Glomerular visceral epithelial cell (primary cell): ENCODE data around the gene BAG5.
"Not testable (repeated sequence)": the region's sequence is repeated elsewhere in the genome, so short reads cannot be mapped to it uniquely, and the experiment has no call there.

ENCODE experiments used
- DNase-seq: peaks from one replicate; pipeline ENCODE4 v3.0.0-alpha.2; 2016; ENCODE audit errors: extremely low spot score

The BAG5 gene

GRCh38 chr14:103562429-103563225, at the start of gene BAG5, which contains the start of gene COA8:
TSS of gene BAG5 (minus strand) at chr14:103562657. CDS start at chr14:103561164, 1,493 bp downstream.
TSS of gene COA8 (plus strand) at chr14:103562960. CDS start at chr14:103563002, 42 bp downstream.
- peak; percentile 89 for DNase-seq

- DNase-seq: no peak
Measured at GRCh38 chr14:103611215-103611614, 48.8 kb upstream of the BAG5 start.

GRCh38 chr14:103609081-103609480, 46.6 kb upstream of the BAG5 start:
- not testable (repeated sequence) for DNase-seq

- no peak for DNase-seq
Measured at GRCh38 chr14:103607822-103608221, 45.4 kb upstream of the BAG5 start.

GRCh38 chr14:103606963-103607668, 44.7 kb upstream of the BAG5 start:
- DNase-seq: peak; percentile 84

GRCh38 chr14:103604620-103605019, 42.2 kb upstream of the BAG5 start:
- DNase-seq: no peak

GRCh38 chr14:103600503-103600902, 38.0 kb upstream of the BAG5 start:
- DNase-seq: no peak

- DNase-seq: peak; percentile 79
Measured at GRCh38 chr14:103597623-103598377, 35.3 kb upstream of the BAG5 start.

GRCh38 chr14:103594265-103594664, 31.8 kb upstream of the BAG5 start:
- no peak for DNase-seq

GRCh38 chr14:103593577-103593976, 31.1 kb upstream of the BAG5 start:
- no peak for DNase-seq

GRCh38 chr14:103584326-103584915, 22.0 kb upstream of the BAG5 start:
- no peak for DNase-seq

GRCh38 chr14:103581954-103582703, 19.7 kb upstream of the BAG5 start:
- DNase-seq: no peak

- no peak for DNase-seq
Measured at GRCh38 chr14:103581206-103581605, 18.7 kb upstream of the BAG5 start.

- DNase-seq: no peak
Measured at GRCh38 chr14:103578401-103579075, 16.1 kb upstream of the BAG5 start.

GRCh38 chr14:103576371-103577024, 14.0 kb upstream of the BAG5 start:
- DNase-seq: peak; percentile 76

- DNase-seq: no peak
Measured at GRCh38 chr14:103574707-103575285, 12.3 kb upstream of the BAG5 start.

GRCh38 chr14:103574104-103574503, 11.6 kb upstream of the BAG5 start:
- no peak for DNase-seq

GRCh38 chr14:103569408-103569807, 7.0 kb upstream of the BAG5 start:
- no peak for DNase-seq

- no peak for DNase-seq
Measured at GRCh38 chr14:103568952-103569351, 6.5 kb upstream of the BAG5 start.
